ENCODE data around the gene ZNF367.

DNA sequence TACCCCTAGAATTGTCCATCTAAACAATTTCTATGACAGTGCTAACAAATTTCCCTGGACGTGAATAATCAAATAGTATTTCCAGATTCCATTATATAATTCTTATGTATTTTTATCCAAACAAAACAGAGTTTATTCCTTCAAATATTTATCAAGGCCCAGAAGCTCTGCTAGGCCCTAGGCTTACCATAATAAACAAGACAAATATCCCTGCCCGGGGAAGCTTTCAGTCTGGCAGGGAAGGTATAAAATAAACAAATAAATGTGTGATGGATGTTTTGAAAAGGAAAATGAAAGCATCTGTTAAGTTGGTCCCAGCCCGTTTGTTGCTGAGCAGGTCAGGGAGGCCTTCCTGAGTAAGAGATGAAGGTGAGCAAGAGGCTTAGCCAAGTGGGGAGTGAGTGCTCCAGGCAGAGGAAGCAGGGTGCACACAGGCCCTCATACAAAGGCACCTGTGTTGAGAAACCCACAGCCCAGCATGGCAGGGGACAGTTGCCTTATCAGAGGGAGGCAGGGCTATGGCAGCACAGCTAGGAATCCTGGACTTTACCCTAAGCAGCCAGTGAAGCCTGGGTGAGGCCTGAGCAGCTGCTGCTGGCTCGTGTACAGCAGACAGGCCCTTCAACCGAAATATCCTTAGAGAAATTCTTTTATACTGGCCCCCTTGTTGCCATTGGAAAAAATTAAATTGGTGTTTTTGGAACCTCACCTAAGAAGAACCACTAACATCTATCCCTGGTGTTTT lies 27.0 kb downstream of the ZNF367 start:
- TF ChIP-seq GATA2 (IDR thresholded peaks at IDR 0.05; ENCODE audit: low read depth, low read length) (no peak), GATA3 (IDR thresholded peaks at IDR 0.05; ENCODE audit: low read depth, low read length) (no peak)
